Left renal pelvis (tissue), 4 donors: ENCODE results near the gene CCBE1. TPM values are rescaled to one million over a fixed set of nuclear protein-coding genes. Genes with fewer than 3 reads are reported as not detected.

Experiments
- DNase-seq, 4 donors: peaks; one replicate each; pipeline ENCODE4 v3.0.0-alpha.2; 2013; ENCODE audit warnings: low read depth in 4 of 4, low spot score in 3 of 4
- polyA plus RNA-seq, 4 donors: library from polyadenylated mRNA; unstranded; fragments of 120-200 nt; gene quantifications; one replicate each; pipeline ENCODE4 v1.2.1, GENCODE V29; 2013; ENCODE audit not compliant: insufficient read length in 4 of 4

The CCBE1 gene
- polyA plus RNA-seq, 4 donors = 26.4 to 123 (median 37.4) TPM

GRCh38 chr18:59576541-59577385, 120.5 kb downstream of the CCBE1 start:
- DNase-seq = no peak

GRCh38 chr18:59575995-59576394, 121.2 kb downstream of the CCBE1 start:
- no peak for DNase-seq

DNA sequence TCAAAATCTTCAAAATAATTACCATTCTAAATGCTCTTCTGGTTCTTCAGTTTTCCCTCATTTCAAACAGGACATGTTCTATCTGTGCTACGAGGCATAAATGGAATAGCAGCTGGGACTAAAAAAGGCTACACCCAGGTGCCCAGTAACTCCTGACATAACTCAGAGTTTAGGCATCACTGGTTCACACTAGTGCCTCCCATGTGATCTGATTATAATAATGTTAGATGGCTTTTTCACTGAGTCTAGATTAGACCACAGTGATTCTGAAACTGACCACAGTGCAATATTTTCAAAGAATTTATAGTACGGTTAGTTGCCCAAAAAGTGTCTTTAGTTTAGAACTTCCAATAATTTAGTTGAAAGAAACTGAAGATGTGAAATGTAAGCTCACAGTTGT, 123.3 kb downstream of the CCBE1 start:
- DNase-seq = no peak

- DNase-seq = no peak
These were observed 125.3 kb downstream of the CCBE1 start for GRCh38 chr18:59571902-59572301.

- no peak for DNase-seq
These were observed 126.4 kb downstream of the CCBE1 start for GRCh38 chr18:59570796-59571195.

- no peak for DNase-seq
These were observed 127.0 kb downstream of the CCBE1 start for GRCh38 chr18:59570101-59570775.

GRCh38 chr18:59569390-59569791, 127.8 kb downstream of the CCBE1 start:
- DNase-seq = no peak

GRCh38 chr18:59567431-59567830, 129.8 kb downstream of the CCBE1 start:
- DNase-seq = no peak

DNA sequence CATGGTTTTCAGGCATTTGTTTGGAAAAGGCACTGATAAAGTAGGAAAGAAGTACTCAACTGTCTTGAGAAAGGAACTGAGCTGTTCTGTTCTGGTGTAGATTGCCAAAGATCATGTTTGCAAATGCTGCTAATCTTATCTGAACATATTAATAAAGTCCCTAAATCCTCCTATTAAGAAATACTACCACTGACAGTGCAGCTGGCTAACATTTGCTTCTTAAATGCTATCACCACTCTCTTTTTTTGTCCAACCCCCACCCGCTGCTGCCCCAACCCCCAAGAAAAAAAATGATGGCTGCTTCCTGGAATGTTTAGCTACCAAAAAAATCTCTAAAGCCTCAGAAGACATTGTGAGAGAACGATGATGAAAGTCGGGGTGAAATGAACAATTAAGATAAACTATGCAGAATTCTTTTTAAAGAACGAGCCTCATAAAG, 130.7 kb downstream of the CCBE1 start:
- peak in 2 of 4 donors; percentile 60 to 61 for DNase-seq

DNA sequence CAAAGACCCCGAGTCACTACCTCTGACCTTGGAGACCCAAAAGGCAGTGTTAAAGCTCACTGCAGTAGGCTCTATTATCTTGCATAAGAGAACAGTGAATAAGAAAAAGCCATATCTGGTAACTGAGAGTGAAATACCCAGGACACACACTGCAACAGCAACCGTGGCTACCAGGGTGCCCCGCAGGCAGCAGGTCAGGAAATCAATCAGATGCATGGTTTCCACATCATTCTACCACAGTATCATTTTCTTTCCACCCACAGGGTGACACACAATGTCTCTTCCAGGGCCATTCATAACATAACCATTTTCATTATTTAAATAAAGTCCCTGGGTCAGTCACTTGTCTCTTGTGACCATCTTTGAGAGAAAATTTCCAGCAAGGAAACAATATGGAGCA, 131.3 kb downstream of the CCBE1 start:
- DNase-seq = no peak

- DNase-seq = no peak
These were observed 132.7 kb downstream of the CCBE1 start for GRCh38 chr18:59564561-59564960.

GRCh38 chr18:59563176-59563785, 133.9 kb downstream of the CCBE1 start:
- DNase-seq = no peak

GRCh38 chr18:59562751-59563150, 134.5 kb downstream of the CCBE1 start:
- no peak for DNase-seq

- no peak for DNase-seq
These were observed 135.6 kb downstream of the CCBE1 start for GRCh38 chr18:59561612-59562011.

- no peak for DNase-seq
These were observed 136.7 kb downstream of the CCBE1 start for GRCh38 chr18:59560556-59560955.

DNA sequence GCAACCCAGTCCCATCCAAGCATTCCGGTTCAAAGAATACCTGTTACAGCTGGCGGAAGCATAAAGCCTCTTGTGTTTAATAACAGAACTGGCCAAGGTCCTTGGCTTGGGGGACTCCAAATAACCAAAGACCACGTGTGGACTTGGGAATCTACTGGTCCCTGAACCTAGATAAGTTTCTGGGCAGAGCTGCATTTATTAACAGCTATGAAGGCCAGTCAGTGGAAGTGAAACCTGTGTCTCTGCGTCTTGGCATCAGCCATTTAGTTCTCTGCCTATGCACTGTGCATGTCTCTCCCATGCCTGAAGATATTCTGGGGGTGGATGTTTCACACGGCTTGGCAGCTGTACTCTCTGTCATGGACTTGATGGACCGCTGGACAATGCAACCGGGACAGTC, 137.7 kb downstream of the CCBE1 start:
- no peak for DNase-seq

DNA sequence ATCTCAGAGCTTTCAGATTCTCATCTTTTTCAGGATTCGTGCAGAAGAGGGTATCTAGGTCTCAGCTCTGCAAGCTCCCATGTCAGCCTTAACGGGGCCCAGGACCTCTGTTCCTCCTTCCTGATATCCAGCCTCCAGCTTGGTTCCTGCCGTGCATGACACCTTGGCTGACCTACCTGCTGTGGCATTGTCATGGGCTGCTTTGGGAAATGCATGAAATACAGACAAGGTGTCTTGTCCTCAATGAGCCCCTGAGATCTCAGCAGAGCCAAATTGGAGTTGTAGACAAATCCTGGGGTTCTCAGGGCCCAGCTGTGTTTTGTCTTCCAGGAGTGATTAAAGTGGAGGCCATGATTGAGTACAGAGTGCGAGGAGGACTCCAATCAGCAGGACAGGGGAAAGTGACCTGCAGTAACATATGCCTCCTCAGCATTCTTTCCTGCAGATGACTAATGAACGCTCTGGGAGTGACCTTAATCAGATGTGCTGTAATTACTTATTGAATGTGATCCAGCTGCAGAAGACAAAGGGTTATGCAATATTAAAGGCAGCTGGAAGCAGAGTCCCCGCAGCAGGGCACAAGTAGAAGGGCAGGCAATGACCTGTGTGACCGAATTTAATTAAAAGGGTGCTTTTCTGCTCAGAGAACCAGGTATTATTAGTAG, 141.1 kb downstream of the CCBE1 start:
- DNase-seq = no peak

DNA sequence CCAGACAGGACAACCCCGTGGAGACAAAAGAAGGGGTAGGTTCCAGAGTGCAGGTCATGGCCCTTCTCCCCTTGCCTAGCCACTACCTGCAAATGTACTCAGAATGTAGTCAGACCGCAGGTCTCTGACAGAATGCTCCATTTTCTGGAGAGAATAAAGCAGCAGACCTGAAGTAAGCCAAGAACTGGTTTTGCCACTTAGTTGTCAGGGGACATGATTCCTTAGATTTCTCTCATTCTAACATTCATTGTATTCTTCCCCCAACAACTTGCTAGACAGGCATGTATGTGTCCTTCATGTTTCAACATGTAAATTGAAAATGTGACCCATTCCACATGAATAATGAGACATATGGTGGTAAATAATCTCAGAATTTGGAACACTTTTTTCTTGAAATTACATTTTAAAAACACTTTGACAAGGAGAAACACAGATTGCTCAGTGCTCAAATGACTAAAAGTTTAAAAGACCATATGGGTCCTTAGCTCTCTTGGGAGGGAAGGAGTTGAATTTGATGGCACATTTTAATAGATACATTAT, 142.4 kb downstream of the CCBE1 start:
- DNase-seq = no peak

GRCh38 chr18:59553273-59553870, 143.9 kb downstream of the CCBE1 start:
- DNase-seq = no peak

- no peak for DNase-seq
These were observed 145.2 kb downstream of the CCBE1 start for GRCh38 chr18:59551902-59552635.
